ENCODE measurements around the gene REEP5.

DNA sequence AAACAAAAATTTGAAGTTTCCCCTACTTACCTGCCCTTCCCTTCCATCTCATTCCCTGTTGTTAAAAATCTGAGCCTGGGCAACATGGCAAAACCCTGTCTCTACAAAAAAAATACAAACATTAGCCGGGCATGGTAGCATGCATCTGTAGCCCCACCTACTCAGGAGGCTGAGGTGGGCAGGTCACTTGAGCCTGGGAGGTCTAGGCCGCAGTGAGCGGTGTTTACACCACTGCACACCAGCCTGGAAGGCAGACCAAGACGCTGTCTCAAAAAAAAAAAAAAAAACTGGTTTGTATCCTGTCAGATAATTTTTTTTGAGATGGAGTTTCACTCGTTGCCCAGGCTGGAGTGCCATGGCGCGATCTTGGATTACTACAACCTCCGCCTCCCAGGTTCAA, 16.3 kb upstream of the REEP5 start:
- TF ChIP-seq, protein P1, sequence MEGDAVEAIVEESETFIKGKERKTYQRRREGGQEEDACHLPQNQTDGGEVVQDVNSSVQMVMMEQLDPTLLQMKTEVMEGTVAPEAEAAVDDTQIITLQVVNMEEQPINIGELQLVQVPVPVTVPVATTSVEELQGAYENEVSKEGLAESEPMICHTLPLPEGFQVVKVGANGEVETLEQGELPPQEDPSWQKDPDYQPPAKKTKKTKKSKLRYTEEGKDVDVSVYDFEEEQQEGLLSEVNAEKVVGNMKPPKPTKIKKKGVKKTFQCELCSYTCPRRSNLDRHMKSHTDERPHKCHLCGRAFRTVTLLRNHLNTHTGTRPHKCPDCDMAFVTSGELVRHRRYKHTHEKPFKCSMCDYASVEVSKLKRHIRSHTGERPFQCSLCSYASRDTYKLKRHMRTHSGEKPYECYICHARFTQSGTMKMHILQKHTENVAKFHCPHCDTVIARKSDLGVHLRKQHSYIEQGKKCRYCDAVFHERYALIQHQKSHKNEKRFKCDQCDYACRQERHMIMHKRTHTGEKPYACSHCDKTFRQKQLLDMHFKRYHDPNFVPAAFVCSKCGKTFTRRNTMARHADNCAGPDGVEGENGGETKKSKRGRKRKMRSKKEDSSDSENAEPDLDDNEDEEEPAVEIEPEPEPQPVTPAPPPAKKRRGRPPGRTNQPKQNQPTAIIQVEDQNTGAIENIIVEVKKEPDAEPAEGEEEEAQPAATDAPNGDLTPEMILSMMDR (conservative IDR thresholded peaks at IDR 0.05; ENCODE audit: low read depth, low read length): no peak
- TF ChIP-seq EZH2phosphoT487 (IDR thresholded peaks at IDR 0.05; ENCODE audit: borderline replicate concordance, low read length) (no peak), EZH2 (IDR thresholded peaks at IDR 0.05; ENCODE audit: low read length, unreplicated experiment) (no peak)
